K562 (cell line): ENCODE measurements around the gene ZNF780A. TPM values are rescaled to one million over a fixed set of nuclear protein-coding genes. Genes with fewer than 3 reads are reported as not detected.

Experiments used
- ATAC-seq: fragments of 200-7000 bp; cut with Tn5 transposase; 3 replicates; pipeline ENCODE4 v1.9.1; 2020; ENCODE audit warnings: moderate library complexity
- BruUV-seq: library from RNA; stranded (reverse); fragments of 400-500 nt; replicated peaks from 2 replicates; lab custom pipeline; 2021; lab: Mats Ljungman, UMichigan
- CTCF ChIA-PET: fragments of 300-600 bp; formaldehyde crosslinking; extraction: SDS; loops from one replicate; lab custom pipeline; 2021; ENCODE audit warnings: low intra/inter-chr PET ratio; lab: Yijun Ruan, JAX
- POLR2A ChIA-PET: fragments of 300-600, 350-650 bp; sonication (Branson Sonifier 250); formaldehyde crosslinking; extraction: SDS; loops from one replicate; lab custom pipeline; 2021; ENCODE audit warnings: antibody characterized with exemption, inconsistent platforms; lab: Yijun Ruan, JAX
- DNase-seq, 4 experiments: peaks; one replicate each; pipeline versions ENCODE4 v3.0.0 to v3.0.0-alpha.2; 2011 to 2018; ENCODE audit warnings: low spot score in 3 of 4, mixed read lengths in 3 of 4; ENCODE audit errors: extremely low read depth in 1 of 4
- FAIRE-seq: peaks from 2 replicates; lab custom pipeline; 2011; peaks lifted over from hg19 to GRCh38; lab: Jason Lieb, UNC
- H2AFZ ChIP-seq: 2 replicates; pipeline ENCODE4 v1.6.0; 2011; ENCODE audit warnings: low read depth, low read length, control low read depth, inconsistent platforms
- H3K27ac ChIP-seq: fragments of 200-600 bp; 3 replicates; pipeline ENCODE4 v1.8.0; 2011; ENCODE audit warnings: low read depth, mild to moderate bottlenecking, control low read depth, inconsistent platforms, low read length, moderate library complexity, mixed read lengths; ENCODE audit errors: extremely low read depth
- H3K27me3 ChIP-seq, 2 experiments: fragments of 300-600 bp in 1 of 2; 2 replicates in 1 of 2; 3 replicates in 1 of 2; pipeline versions ENCODE4 v1.6.0 to v1.8.0; 2011; ENCODE audit warnings: inconsistent platforms in 2 of 2, low read length in 2 of 2, mild to moderate bottlenecking in 1 of 2, mixed read lengths in 1 of 2, moderate library complexity in 1 of 2; ENCODE audit not compliant: control insufficient read depth in 2 of 2, insufficient read depth in 2 of 2
- H3K36me3 ChIP-seq: fragments of 300-600 bp; 3 replicates; pipeline ENCODE4 v1.8.0; 2011; ENCODE audit warnings: mild to moderate bottlenecking, low read length, inconsistent platforms; ENCODE audit not compliant: control insufficient read depth, insufficient read depth
- H3K4me1 ChIP-seq, 2 experiments: fragments of 200-600 bp in 1 of 2; replicated peaks in 1 of 2; 2 replicates in 1 of 2; 3 replicates in 1 of 2; pipeline versions ENCODE4 v1.5.1 to v1.8.0; 2011; ENCODE audit warnings: inconsistent platforms in 2 of 2, low read length in 2 of 2, mild to moderate bottlenecking in 1 of 2, mixed read lengths in 1 of 2, moderate library complexity in 1 of 2; ENCODE audit not compliant: control insufficient read depth in 2 of 2, insufficient read depth in 2 of 2
- H3K4me2 ChIP-seq: 2 replicates; pipeline ENCODE4 v1.6.1; 2011; ENCODE audit warnings: low read length, control low read depth, inconsistent platforms, mixed read lengths; ENCODE audit not compliant: insufficient read depth
- H3K4me3 ChIP-seq: fragments of 200-600 bp; sonication (generic), shearing (Covaris generic); 2 replicates; pipeline ENCODE4 v1.5.1; 2016; ENCODE audit warnings: control low read depth, inconsistent platforms
- H3K79me2 ChIP-seq: fragments of 200-600 bp; 3 replicates; pipeline ENCODE4 v1.8.0; 2011; ENCODE audit warnings: low read length, inconsistent platforms; ENCODE audit not compliant: control insufficient read depth, insufficient read depth
- H3K9ac ChIP-seq, 2 experiments: 2 replicates each; pipeline versions ENCODE4 v1.6.0 to v1.6.1; 2011; ENCODE audit warnings: low read depth in 2 of 2, low read length in 2 of 2, control low read depth in 1 of 2, inconsistent platforms in 1 of 2, mild to moderate bottlenecking in 1 of 2, mixed read lengths in 1 of 2; ENCODE audit not compliant: insufficient read depth in 1 of 2
- H3K9me1 ChIP-seq: one replicate; pipeline ENCODE4 v1.6.0; 2011; ENCODE audit warnings: inconsistent platforms, mild to moderate bottlenecking, low read length, moderate library complexity; ENCODE audit not compliant: control insufficient read depth, insufficient read depth
- H3K9me3 ChIP-seq: replicated peaks from 2 replicates; pipeline ENCODE4 v1.5.1; 2011; ENCODE audit warnings: low read depth, low read length, inconsistent platforms; ENCODE audit not compliant: control insufficient read depth, insufficient read depth
- H4K20me1 ChIP-seq: replicated peaks from 2 replicates; pipeline ENCODE4 v1.6.1; 2011; ENCODE audit warnings: low read length, inconsistent platforms, mixed read lengths; ENCODE audit not compliant: control insufficient read depth, insufficient read depth
- KAT7 ChIP-seq: sonication (generic); formaldehyde crosslinking; IDR thresholded peaks from 2 replicates; pipeline ENCODE4 v1.8.0; 2022; ENCODE audit warnings: missing genetic modification reagents, mild to moderate bottlenecking, borderline replicate concordance
- NONO ChIP-seq, 2 experiments: fragments of 200-400 bp in 1 of 2; fragments of 450-650 bp in 1 of 2; formaldehyde crosslinking in 1 of 2; IDR thresholded peaks; 2 replicates each; pipeline ENCODE4 v1.6.1; 2017; ENCODE audit warnings: low read depth in 2 of 2, mild to moderate bottlenecking in 2 of 2, moderate library complexity in 2 of 2, low read length in 1 of 2
- RHOXF2B ChIP-seq: fragments of 250-450 bp; sonication (Bioruptor Pico); conservative IDR thresholded peaks from 2 replicates; pipeline ENCODE4 v1.5.1; 2021
- SMAD1 ChIP-seq: fragments of 150-350 bp; IDR thresholded peaks from 2 replicates; pipeline ENCODE4 v1.6.1; 2014; ENCODE audit warnings: low read length, low read depth; ENCODE audit not compliant: partially characterized antibody
- SMARCA4 ChIP-seq: fragments of 450-650 bp; IDR thresholded peaks from 2 replicates; pipeline ENCODE4 v1.6.1; 2016
- SPI1 ChIP-seq: IDR thresholded peaks from 2 replicates; pipeline ENCODE4 v1.6.1; 2011; ENCODE audit warnings: low read depth, low read length, control low read depth, borderline replicate concordance
- TBL1XR1 ChIP-seq, 2 experiments: IDR thresholded peaks; 2 replicates each; pipeline ENCODE4 v1.6.1; 2012; ENCODE audit warnings: improper control_type of control experiment in 2 of 2, low read length in 2 of 2, mild to moderate bottlenecking in 1 of 2
- TEAD2 ChIP-seq: fragments of 450-650 bp; IDR thresholded peaks from 2 replicates; pipeline ENCODE4 v1.6.1; 2016; ENCODE audit warnings: missing genetic modification characterization, control low read depth, missing compliant biosample characterization
- ZNF146 ChIP-seq: IDR thresholded peaks from one replicate; pipeline ENCODE4 v1.6.1; 2018; ENCODE audit warnings: missing compliant biosample characterization; ENCODE audit not compliant: unreplicated experiment
- ZNF444 ChIP-seq: fragments of 250-450 bp; sonication (Bioruptor Pico); IDR thresholded peaks from 2 replicates; pipeline ENCODE4 v1.4.0; 2020; ENCODE audit warnings: mild to moderate bottlenecking, moderate library complexity
- ZNF589 ChIP-seq: fragments of 200-800 bp; sonication (Bioruptor generic); IDR thresholded peaks from 2 replicates; pipeline ENCODE4 v1.6.1; 2016; ENCODE audit warnings: low read depth, missing genetic modification characterization, missing compliant biosample characterization
- WGBS: fragments of 100-300 bp; shearing (Covaris generic); methylation state at CpG from one replicate; pipeline ENCODE4 v1.1.6; 2016; ENCODE audit warnings: low coverage, mixed read lengths; ENCODE audit not compliant: insufficient coverage; ENCODE audit errors: missing lambda C conversion rate; 5-methylcytosine and 5-hydroxymethylcytosine counted together
- in situ Hi-C: fragments of 300-500 bp; cut with MboI; formaldehyde crosslinking; loops from 4 replicates; pipeline ENCODE4 v1.15.0; 2018; ENCODE audit warnings: inconsistent platforms, mixed read lengths
- intact Hi-C: fragments of 100-400 bp; cut with micrococcal nuclease; formaldehyde crosslinking; loops from 2 replicates; pipeline ENCODE4 v1.14.2; 2022
- polyA plus RNA-seq, 8 experiments: library from polyadenylated mRNA; depleted of rRNA in 4 of 8; stranded (reverse) in 5 of 8; unstranded in 3 of 8; fragments of >200 nt; fragmentation: Nextera tagmentation in 2 of 8; fragmentation: Illumina TruSeq in 1 of 8; extraction: Ambion mirVana in 2 of 8; extraction: Trizol in 1 of 8; gene quantifications; 2 replicates each; pipeline versions ENCODE4 v1.2.1 to v1.2.3, GENCODE V29; 2011 to 2014; ENCODE audit warnings: inconsistent platforms in 1 of 8, missing spikeins in 1 of 8
- total RNA-seq, 7 experiments: library from RNA; depleted of rRNA in 6 of 7; stranded (reverse); fragments of >200 nt in 6 of 7; fragmentation: Illumina TruSeq in 2 of 7; extraction: Trizol in 2 of 7; gene quantifications; 2 replicates each; pipeline versions ENCODE4 v1.2.1 to v1.2.3, GENCODE V29; 2011 to 2021; ENCODE audit warnings: low replicate concordance in 1 of 7
- TF ChIP-seq, protein P1 (sequence below): fragments of 450-650 bp; IDR thresholded peaks from one replicate; pipeline ENCODE4 v1.6.1; 2018; ENCODE audit warnings: mild to moderate bottlenecking, moderate library complexity; ENCODE audit not compliant: partially characterized antibody

Gene ZNF780A
- total and polyA plus RNA-seq, 9 of the 15 experiments (the other 6 are each of a cell fraction or from before 2014, with no cell fraction given) = 11.7 to 36.1 (median 25.8) TPM

DNA sequence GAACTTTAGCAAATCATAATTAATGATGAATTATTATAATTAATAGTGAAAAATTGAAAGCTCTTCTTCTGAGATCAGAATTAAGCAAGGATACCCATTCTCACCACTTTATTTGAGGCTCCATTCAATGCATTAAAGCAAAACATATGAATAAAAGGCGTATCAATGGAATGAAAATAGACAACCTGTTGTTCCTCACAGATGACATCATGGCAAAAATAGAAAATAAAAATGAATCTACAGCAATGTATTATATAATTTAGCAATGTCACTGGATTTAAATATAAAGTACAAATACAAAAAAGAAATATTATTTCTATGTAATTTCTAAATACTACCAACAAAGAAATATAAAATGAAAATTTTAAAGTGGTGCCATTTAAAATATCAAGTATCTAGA lies 11.1 kb upstream of the ZNF780A start:
- CTCF ChIA-PET = no interaction called here
- H3K4me3 ChIP-seq = no peak overlapping the region
- FAIRE-seq = no peak

DNA sequence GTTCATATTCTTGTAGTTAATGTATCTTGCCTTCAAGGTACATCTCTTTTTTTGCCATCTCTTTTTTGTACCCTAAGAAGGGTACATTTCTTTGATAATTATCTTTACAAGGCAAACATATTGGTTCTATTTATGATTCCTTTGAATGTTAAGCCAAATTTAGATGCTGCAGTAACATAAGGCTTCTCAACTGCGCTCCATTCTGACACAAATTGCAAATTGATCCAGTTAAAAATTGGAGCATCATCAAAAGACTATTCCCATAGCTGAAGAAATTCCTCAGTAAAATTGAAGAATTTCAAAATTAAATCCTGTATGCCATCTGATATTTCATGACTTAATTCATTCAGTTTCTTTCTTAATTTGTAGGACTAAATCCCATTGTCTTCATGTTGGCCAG lies 2.7 kb upstream of the ZNF780A start:
- ChIA-PET CTCF (no interaction called here), POLR2A (no interaction called here)
- FAIRE-seq (no peak), DNase-seq (no peak), ATAC-seq (no peak)
- peaks cover 2% of the 10 kb centered on the region; the same call in 1 of the 2 replicates for H3K9me3 ChIP-seq
- H3K27ac ChIP-seq = no peak overlapping the region
- H3K9me1 ChIP-seq = no peaks in the 10 kb centered on the region
- no peaks in the 10 kb centered on the region; a peak in 1 of 5 replicates for H3K4me1 ChIP-seq
- H4K20me1 ChIP-seq = no peaks in the 10 kb centered on the region
- no peak overlapping the region for H3K9ac ChIP-seq
- peaks cover 2% of the 10 kb centered on the region; the same call in 1 of the 3 replicates for H3K36me3 ChIP-seq
- peaks cover 24% of the 10 kb centered on the region for H3K79me2 ChIP-seq
- WGBS = 27% methylated on average over 1 of the region's 1 CpG
- no TSS peak for BruUV-seq
- no peak overlapping the region for H3K4me3 ChIP-seq
- intact Hi-C loops = no loop called here
- H2AFZ ChIP-seq = no peak overlapping the region
- in situ Hi-C loops = no loop called here
- H3K4me2 ChIP-seq = no peak overlapping the region
- TF ChIP-seq, protein P1, sequence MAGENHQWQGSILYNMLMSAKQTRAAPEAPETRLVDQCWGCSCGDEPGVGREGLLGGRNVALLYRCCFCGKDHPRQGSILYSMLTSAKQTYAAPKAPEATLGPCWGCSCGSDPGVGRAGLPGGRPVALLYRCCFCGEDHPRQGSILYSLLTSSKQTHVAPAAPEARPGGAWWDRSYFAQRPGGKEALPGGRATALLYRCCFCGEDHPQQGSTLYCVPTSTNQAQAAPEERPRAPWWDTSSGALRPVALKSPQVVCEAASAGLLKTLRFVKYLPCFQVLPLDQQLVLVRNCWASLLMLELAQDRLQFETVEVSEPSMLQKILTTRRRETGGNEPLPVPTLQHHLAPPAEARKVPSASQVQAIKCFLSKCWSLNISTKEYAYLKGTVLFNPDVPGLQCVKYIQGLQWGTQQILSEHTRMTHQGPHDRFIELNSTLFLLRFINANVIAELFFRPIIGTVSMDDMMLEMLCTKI = no peak
- H3K27me3 ChIP-seq = no peaks in the 10 kb centered on the region

More for the DNA sequence above, 11.1 kb upstream of the ZNF780A start:
- Histone ChIP-seq H3K27ac (no peak overlapping the region), H3K4me2 (no peak overlapping the region), H3K79me2 (no peaks in the 10 kb centered on the region), H3K4me1 (no peaks in the 10 kb centered on the region), H2AFZ (no peak overlapping the region), H3K36me3 (no peaks in the 10 kb centered on the region), H3K9ac (no peak overlapping the region), H3K9me3 (no peaks in the 10 kb centered on the region), H3K9me1 (no peaks in the 10 kb centered on the region), H3K27me3 (peaks cover 0 to 2% of the 10 kb centered on the region in 2 experiments; a peak in 1 of 5 replicates), H4K20me1 (no peaks in the 10 kb centered on the region)
- no TSS peak for BruUV-seq
- 4% methylated on average over 1 of the region's 1 CpG for WGBS
- ATAC-seq = no peak
- no peak for DNase-seq
- TF ChIP-seq RHOXF2B (CRISPR knock-in tag) = no peak
- TF ChIP-seq NONO (IDR thresholded peaks at IDR 0.05; ENCODE audit: low read depth in 2 of 2, low read length in 1 of 2) = no peak
- no peak for TF ChIP-seq ZNF589 (CRISPR knock-in tag)
- TF ChIP-seq SMAD1 = no peak
- no peak for TF ChIP-seq ZNF146 (CRISPR knock-in tag)
- TF ChIP-seq ZNF444 (CRISPR knock-in tag) = no peak
- TF ChIP-seq SMARCA4 = no peak
- no peak for TF ChIP-seq KAT7 (CRISPR knock-in tag)
- TF ChIP-seq TBL1XR1 (IDR thresholded peaks at IDR 0.05; ENCODE audit: low read length in 2 of 2) = no peak
- TF ChIP-seq SPI1 = no peak
- no peak for TF ChIP-seq TEAD2
- POLR2A ChIA-PET = no interaction called here
- in situ Hi-C loops (no loop called here), intact Hi-C loops (no loop called here)
